PC-3 (cell line): ENCODE data around the gene BTG4.

Source experiments
- CTCF ChIP-seq: fragments of 300-600 bp; sonication (generic); conservative IDR thresholded peaks from 2 replicates; pipeline ENCODE4 v1.5.1; 2017; ENCODE audit warnings: antibody characterized with exemption, low read depth, mild to moderate bottlenecking, low read length
- EZH2 ChIP-seq: fragments of 300-600 bp; sonication (generic); IDR thresholded peaks from one replicate; pipeline ENCODE4 v1.6.1; 2017; ENCODE audit warnings: antibody characterized with exemption, mild to moderate bottlenecking, low read length; ENCODE audit not compliant: unreplicated experiment

DNA sequence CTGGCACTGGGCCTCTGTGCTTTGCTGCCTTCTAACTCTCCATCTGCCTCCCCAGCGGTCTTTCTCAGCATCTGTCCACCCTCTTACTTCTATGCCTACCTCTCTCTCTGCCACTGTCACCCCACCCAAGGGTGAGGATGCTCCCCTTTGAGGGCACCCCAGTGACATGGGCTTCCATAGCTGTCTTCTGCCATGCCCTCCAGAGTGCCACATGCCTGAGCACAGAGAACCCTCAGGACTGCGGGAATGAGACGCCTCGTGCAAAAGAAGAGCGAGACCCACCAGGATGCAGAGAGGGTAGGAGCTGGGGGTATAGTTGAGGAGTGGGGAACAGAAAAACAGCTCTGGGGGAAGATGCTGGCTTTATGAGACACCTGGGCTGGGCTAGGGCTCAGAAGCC is 64.3 kb downstream of the BTG4 start:
- TF ChIP-seq CTCF (no peak), EZH2 (no peak)
